NK-92 (cell line): Measurements from ENCODE around the gene PLA2G7.

Source experiments
- DNase-seq: peaks from one replicate; lab custom pipeline; 2025; ENCODE audit not compliant: unreplicated experiment; lab: John Stamatoyannopoulos, UW

PLA2G7 gene

GRCh38 chr6:46690141-46690755, 44.9 kb downstream of the PLA2G7 start:
- no peak for DNase-seq

GRCh38 chr6:46689657-46690056, 45.5 kb downstream of the PLA2G7 start:
- DNase-seq, result no peak

- DNase-seq, result no peak
Observed at GRCh38 chr6:46688966-46689335, 46.2 kb downstream of the PLA2G7 start.

GRCh38 chr6:46688117-46688965, 46.8 kb downstream of the PLA2G7 start:
- DNase-seq, result no peak

- no peak for DNase-seq
Observed at GRCh38 chr6:46687619-46688097, 47.5 kb downstream of the PLA2G7 start, which contains the start of gene TDRD6. TSS of gene TDRD6 (plus strand) at chr6:46687885. CDS start at chr6:46688129, 244 bp downstream.

- DNase-seq, result no peak
Observed at GRCh38 chr6:46684771-46685170, 50.4 kb downstream of the PLA2G7 start.

GRCh38 chr6:46677314-46677654, 57.9 kb downstream of the PLA2G7 start:
- DNase-seq, result no peak

- no peak for DNase-seq
Observed at GRCh38 chr6:46676604-46677313, 58.4 kb downstream of the PLA2G7 start.

GRCh38 chr6:46674410-46674809, 60.8 kb downstream of the PLA2G7 start:
- DNase-seq, result no peak

- no peak for DNase-seq
Observed at GRCh38 chr6:46667377-46667776, 67.8 kb downstream of the PLA2G7 start.

- no peak for DNase-seq
Observed at GRCh38 chr6:46661483-46661882, 73.7 kb downstream of the PLA2G7 start.

- DNase-seq, result no peak
Observed at GRCh38 chr6:46657642-46658041, 77.5 kb downstream of the PLA2G7 start.

- no peak for DNase-seq
Observed at GRCh38 chr6:46655803-46656202, 79.4 kb downstream of the PLA2G7 start.
